GM12878 (cell line): ENCODE results near the gene SUSD1. TPM values are rescaled to one million over a fixed set of nuclear protein-coding genes. Genes with fewer than 3 reads are reported as not detected.
A peak's percentile ranks its signal among the peaks of the same experiment; 100 is the strongest.

Experiments used
- ATF3 ChIP-seq: IDR thresholded peaks from 2 replicates; pipeline ENCODE4 v1.6.1; 2011; ENCODE audit warnings: low read depth, mild to moderate bottlenecking, low read length, moderate library complexity, borderline replicate concordance; ENCODE audit errors: extremely low read depth
- ATF7 ChIP-seq: fragments of 450-650 bp; IDR thresholded peaks from 2 replicates; pipeline ENCODE4 v1.6.1; 2016; ENCODE audit warnings: low read depth, mild to moderate bottlenecking
- EP300 ChIP-seq, 2 experiments: fragments of 150-350 bp in 1 of 2; IDR thresholded peaks; 2 replicates each; pipeline ENCODE4 v1.6.1; 2011 to 2012; ENCODE audit warnings: low read depth in 2 of 2, low read length in 2 of 2, borderline replicate concordance in 1 of 2, improper control_type of control experiment in 1 of 2, inconsistent platforms in 1 of 2; ENCODE audit not compliant: control insufficient read depth in 1 of 2
- EZH2 ChIP-seq: IDR thresholded peaks from 2 replicates; pipeline ENCODE4 v1.6.1; 2012; ENCODE audit warnings: low read depth, mild to moderate bottlenecking, control low read depth, inconsistent platforms, low read length, borderline replicate concordance; ENCODE audit not compliant: control insufficient read depth
- HDAC2 ChIP-seq: fragments of 200-600 bp; sonication (generic); IDR thresholded peaks from 2 replicates; pipeline ENCODE4 v1.6.1; 2017
- HDAC6 ChIP-seq: fragments of 200-600 bp; sonication (generic); IDR thresholded peaks from one replicate; pipeline ENCODE4 v1.8.0; 2017; ENCODE audit warnings: antibody characterized with exemption; ENCODE audit not compliant: unreplicated experiment
- IRF4 ChIP-seq: IDR thresholded peaks from 2 replicates; pipeline ENCODE4 v1.6.1; 2011; ENCODE audit warnings: low read depth, low read length
- IRF5 ChIP-seq: fragments of 450-650 bp; IDR thresholded peaks from 2 replicates; pipeline ENCODE4 v1.6.1; 2017; ENCODE audit warnings: borderline replicate concordance
- KLF5 ChIP-seq: fragments of 450-650 bp; IDR thresholded peaks from 2 replicates; pipeline ENCODE4 v1.6.1; 2014; ENCODE audit warnings: mild to moderate bottlenecking; ENCODE audit not compliant: partially characterized antibody
- NFIC ChIP-seq: IDR thresholded peaks from 2 replicates; pipeline ENCODE4 v1.6.1; 2012; ENCODE audit warnings: low read depth, mild to moderate bottlenecking, inconsistent platforms, low read length, moderate library complexity
- POLR2AphosphoS5 ChIP-seq: IDR thresholded peaks from 2 replicates; pipeline ENCODE4 v1.6.1; 2011; ENCODE audit warnings: mild to moderate bottlenecking, low read length, inconsistent platforms
- RB1 ChIP-seq: fragments of 450-650 bp; formaldehyde crosslinking; IDR thresholded peaks from 2 replicates; pipeline ENCODE4 v1.6.1; 2017; ENCODE audit warnings: mild to moderate bottlenecking, borderline replicate concordance
- SREBF1 ChIP-seq: IDR thresholded peaks from 2 replicates; pipeline ENCODE4 v1.6.1; 2012; ENCODE audit warnings: mild to moderate bottlenecking, low read length
- STAT1 ChIP-seq: fragments of 450-650 bp; conservative IDR thresholded peaks from 2 replicates; pipeline ENCODE4 v1.6.1; 2014; ENCODE audit warnings: antibody characterized with exemption, mild to moderate bottlenecking
- STAT3 ChIP-seq: IDR thresholded peaks from 2 replicates; pipeline ENCODE4 v1.6.1; 2011; ENCODE audit warnings: low read depth, low read length, improper control_type of control experiment
- ZBTB40 ChIP-seq: fragments of 450-650 bp; IDR thresholded peaks from 2 replicates; pipeline ENCODE4 v1.6.1; 2016; ENCODE audit warnings: mild to moderate bottlenecking, moderate library complexity, borderline replicate concordance
- ZSCAN29 ChIP-seq: fragments of 450-650 bp; IDR thresholded peaks from 2 replicates; pipeline ENCODE4 v1.6.1; 2017; ENCODE audit warnings: mild to moderate bottlenecking, moderate library complexity
- polyA plus RNA-seq, 11 experiments: library from polyadenylated mRNA; depleted of rRNA in 4 of 11; unstranded in 6 of 11; stranded (reverse) in 5 of 11; fragments of >200 nt; fragmentation: Nextera tagmentation in 4 of 11; fragmentation: Illumina TruSeq in 1 of 11; extraction: Ambion mirVana in 4 of 11; extraction: Trizol in 1 of 11; gene quantifications; 1 replicate in 1 of 11; 2 replicates in 10 of 11; pipeline versions ENCODE4 v1.2.1 to v1.2.3, GENCODE V29; 2011 to 2016; ENCODE audit warnings: inconsistent platforms in 2 of 11, missing spikeins in 2 of 11, low read depth in 1 of 11
- total RNA-seq, 4 experiments: library from RNA; depleted of rRNA in 3 of 4; stranded (reverse); fragments of >200 nt in 3 of 4; fragmentation: Illumina TruSeq in 1 of 4; extraction: Trizol in 1 of 4; gene quantifications; 2 replicates each; pipeline versions ENCODE4 v1.2.1 to v1.2.3, GENCODE V29; 2013 to 2021
- TF ChIP-seq, protein P1 (sequence below): fragments of 150-350 bp; IDR thresholded peaks from 2 replicates; pipeline ENCODE4 v1.6.1; 2016; ENCODE audit warnings: low read depth, low read length
- TF ChIP-seq, protein P2 (sequence below): fragments of 450-650 bp; IDR thresholded peaks from 2 replicates; pipeline ENCODE4 v1.6.1; 2017; ENCODE audit warnings: mild to moderate bottlenecking, low read depth, inconsistent platforms; ENCODE audit not compliant: poor library complexity, severe bottlenecking

Gene SUSD1
- total and polyA plus RNA-seq, 10 of the 15 experiments (the other 5 are each of a cell fraction or from before 2014, with no cell fraction given) = 6.7 to 20.8 (median 13.2) TPM

DNA sequence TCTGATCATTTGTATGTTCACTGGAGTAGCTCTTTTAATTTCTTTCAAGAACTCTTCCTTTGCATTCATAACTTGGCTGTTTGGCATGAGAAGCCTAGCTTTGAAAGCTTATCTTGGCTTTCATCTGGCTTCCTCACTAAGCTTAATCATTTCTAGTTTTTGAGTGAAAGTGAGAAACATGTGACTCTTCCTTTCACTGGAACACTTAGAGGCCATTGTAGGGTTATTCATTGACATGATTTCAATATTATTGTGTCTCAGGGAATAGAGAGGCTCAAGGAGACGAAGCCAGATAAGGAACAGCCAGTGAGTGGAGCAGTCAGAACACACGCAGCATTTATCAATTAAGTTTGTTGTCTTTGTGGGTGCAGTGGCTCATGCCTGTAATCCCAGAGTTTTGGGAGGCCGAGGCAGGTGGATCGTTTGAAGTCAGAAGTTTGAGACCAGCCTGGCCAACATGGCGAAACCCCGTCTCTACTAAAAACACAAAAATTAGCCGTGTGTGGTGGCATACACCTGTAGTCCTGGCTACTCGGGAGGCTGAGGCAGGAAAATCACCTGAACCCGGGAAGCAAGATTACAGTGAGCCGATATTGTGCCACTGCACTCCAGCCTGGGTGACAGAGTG lies 180.2 kb downstream of the SUSD1 start (continued):
- no peak for TF ChIP-seq POLR2AphosphoS5
- TF ChIP-seq SREBF1 = no peak
- no peak for TF ChIP-seq ZBTB40
- TF ChIP-seq RB1 = no peak
- peak; percentile 69 to 72; a peak in 3 of 4 replicates for TF ChIP-seq EP300 (IDR thresholded peaks at IDR 0.05; ENCODE audit: borderline replicate concordance in 1 of 2, control insufficient read depth in 1 of 2, low read depth in 2 of 2, low read length in 2 of 2)
- TF ChIP-seq ATF3 = no peak
- TF ChIP-seq IRF5 = no peak
- no peak for TF ChIP-seq KLF5
- peak; percentile 76 for TF ChIP-seq NFIC
- TF ChIP-seq, protein P1, sequence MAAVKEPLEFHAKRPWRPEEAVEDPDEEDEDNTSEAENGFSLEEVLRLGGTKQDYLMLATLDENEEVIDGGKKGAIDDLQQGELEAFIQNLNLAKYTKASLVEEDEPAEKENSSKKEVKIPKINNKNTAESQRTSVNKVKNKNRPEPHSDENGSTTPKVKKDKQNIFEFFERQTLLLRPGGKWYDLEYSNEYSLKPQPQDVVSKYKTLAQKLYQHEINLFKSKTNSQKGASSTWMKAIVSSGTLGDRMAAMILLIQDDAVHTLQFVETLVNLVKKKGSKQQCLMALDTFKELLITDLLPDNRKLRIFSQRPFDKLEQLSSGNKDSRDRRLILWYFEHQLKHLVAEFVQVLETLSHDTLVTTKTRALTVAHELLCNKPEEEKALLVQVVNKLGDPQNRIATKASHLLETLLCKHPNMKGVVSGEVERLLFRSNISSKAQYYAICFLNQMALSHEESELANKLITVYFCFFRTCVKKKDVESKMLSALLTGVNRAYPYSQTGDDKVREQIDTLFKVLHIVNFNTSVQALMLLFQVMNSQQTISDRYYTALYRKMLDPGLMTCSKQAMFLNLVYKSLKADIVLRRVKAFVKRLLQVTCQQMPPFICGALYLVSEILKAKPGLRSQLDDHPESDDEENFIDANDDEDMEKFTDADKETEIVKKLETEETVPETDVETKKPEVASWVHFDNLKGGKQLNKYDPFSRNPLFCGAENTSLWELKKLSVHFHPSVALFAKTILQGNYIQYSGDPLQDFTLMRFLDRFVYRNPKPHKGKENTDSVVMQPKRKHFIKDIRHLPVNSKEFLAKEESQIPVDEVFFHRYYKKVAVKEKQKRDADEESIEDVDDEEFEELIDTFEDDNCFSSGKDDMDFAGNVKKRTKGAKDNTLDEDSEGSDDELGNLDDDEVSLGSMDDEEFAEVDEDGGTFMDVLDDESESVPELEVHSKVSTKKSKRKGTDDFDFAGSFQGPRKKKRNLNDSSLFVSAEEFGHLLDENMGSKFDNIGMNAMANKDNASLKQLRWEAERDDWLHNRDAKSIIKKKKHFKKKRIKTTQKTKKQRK = no peak
- TF ChIP-seq STAT1 = no peak
- no peak for TF ChIP-seq HDAC6
- TF ChIP-seq EZH2 = no peak
- TF ChIP-seq IRF4 = peak; percentile 78; the same call in 1 of the 2 replicates
- no peak for TF ChIP-seq ZSCAN29
- no peak for TF ChIP-seq HDAC2
- TF ChIP-seq STAT3 = no peak
- TF ChIP-seq ATF7 = peak; percentile 50; the same call in 1 of the 2 replicates
- TF ChIP-seq, protein P2, sequence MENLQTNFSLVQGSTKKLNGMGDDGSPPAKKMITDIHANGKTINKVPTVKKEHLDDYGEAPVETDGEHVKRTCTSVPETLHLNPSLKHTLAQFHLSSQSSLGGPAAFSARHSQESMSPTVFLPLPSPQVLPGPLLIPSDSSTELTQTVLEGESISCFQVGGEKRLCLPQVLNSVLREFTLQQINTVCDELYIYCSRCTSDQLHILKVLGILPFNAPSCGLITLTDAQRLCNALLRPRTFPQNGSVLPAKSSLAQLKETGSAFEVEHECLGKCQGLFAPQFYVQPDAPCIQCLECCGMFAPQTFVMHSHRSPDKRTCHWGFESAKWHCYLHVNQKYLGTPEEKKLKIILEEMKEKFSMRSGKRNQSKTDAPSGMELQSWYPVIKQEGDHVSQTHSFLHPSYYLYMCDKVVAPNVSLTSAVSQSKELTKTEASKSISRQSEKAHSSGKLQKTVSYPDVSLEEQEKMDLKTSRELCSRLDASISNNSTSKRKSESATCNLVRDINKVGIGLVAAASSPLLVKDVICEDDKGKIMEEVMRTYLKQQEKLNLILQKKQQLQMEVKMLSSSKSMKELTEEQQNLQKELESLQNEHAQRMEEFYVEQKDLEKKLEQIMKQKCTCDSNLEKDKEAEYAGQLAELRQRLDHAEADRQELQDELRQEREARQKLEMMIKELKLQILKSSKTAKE = peak; percentile 74
